HG03342 (cell line): ENCODE measurements around the gene ADGRL4.

ENCODE experiments used
- ATAC-seq: cut with Tn5 transposase; IDR thresholded peaks from one replicate; pipeline ENCODE4 v1.9.1; 2021; ENCODE audit warnings: mild to moderate bottlenecking, moderate library complexity; ENCODE audit not compliant: unreplicated experiment

ADGRL4 gene

DNA sequence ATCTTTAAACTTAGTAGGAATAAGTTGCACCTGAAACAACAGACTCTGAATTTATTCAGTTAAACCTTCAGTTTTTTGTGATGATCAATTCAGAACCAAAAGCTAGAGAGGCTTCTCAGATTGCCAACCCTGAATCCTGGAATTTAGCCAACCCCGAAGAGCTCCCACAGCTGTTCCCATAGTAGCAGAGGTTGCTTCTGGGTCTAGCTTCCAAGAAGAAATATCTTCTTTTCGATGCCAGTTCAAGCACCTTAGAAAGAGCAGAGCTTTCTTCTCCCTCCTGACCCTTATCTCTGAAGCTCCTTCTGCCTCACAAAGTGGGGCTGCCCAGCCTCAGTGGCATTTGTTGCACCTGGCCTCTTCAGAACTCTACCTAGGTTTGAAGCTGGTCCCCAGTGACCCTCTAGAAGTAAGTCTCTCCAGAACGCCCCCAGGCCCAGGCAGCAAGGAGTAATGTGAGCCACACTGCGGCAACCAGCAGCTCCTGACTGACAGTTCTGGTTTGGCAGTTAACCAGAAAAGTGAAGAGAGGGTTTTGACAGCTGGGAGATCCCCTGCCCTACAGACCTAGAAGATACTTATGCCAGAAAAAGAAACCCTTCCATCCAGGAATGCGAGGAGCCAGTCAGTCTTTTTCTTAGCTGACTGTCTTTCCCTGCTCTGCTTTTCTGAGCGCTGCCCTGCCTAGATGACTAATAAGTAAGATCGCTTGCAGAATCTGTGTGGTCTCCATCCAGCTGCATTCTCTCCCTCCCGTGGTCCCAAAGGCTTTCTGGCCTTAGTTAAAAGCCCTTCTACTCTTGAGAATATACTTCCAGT is 165.9 kb downstream of the ADGRL4 start:
- no peak for ATAC-seq
